OCI-LY3 (cell line): ENCODE data around the gene CCDC152.

Source experiments
- CTCF ChIP-seq: fragments of 200-600, 300-600 bp; sonication (generic); IDR thresholded peaks from 2 replicates; pipeline ENCODE4 v1.5.1; 2014; ENCODE audit warnings: antibody characterized with exemption, low read length, low read depth
- EZH2phosphoT487 ChIP-seq: fragments of 200-600 bp; shearing (Covaris generic); IDR thresholded peaks from 2 replicates; pipeline ENCODE4 v1.6.1; 2018; ENCODE audit warnings: antibody characterized with exemption, mixed run types, low read depth

DNA sequence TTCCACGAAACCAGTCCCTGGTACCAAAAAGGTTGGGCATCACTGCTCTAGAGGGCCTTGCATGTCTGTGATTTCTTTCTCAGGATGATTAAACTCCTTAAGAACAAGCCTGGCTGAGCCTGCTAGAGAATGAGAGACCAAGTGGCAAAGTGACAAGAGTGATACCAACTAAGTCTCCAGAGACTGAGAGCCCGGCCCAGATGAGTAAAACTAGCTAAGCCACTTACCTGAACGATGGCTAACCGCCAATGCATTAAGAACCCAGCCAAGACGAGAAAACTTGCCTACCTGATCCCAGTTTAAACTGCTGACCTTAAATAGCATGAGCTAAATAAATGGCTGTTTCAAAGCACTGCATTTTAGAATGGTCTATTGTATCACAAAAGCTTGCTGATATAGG, 5.6 kb upstream of the CCDC152 start:
- no peak for TF ChIP-seq CTCF
- TF ChIP-seq EZH2phosphoT487, result no peak
